ENCODE data around the gene GALNT3. TPM values are rescaled to one million over a fixed set of nuclear protein-coding genes. Genes with fewer than 3 reads are reported as not detected.

The GALNT3 gene
- 0.04 to 0.05 TPM in 2 of 5 replicates, not detected in the others for total RNA-seq (2022; extraction: Qiagen RNA extraction)

DNA sequence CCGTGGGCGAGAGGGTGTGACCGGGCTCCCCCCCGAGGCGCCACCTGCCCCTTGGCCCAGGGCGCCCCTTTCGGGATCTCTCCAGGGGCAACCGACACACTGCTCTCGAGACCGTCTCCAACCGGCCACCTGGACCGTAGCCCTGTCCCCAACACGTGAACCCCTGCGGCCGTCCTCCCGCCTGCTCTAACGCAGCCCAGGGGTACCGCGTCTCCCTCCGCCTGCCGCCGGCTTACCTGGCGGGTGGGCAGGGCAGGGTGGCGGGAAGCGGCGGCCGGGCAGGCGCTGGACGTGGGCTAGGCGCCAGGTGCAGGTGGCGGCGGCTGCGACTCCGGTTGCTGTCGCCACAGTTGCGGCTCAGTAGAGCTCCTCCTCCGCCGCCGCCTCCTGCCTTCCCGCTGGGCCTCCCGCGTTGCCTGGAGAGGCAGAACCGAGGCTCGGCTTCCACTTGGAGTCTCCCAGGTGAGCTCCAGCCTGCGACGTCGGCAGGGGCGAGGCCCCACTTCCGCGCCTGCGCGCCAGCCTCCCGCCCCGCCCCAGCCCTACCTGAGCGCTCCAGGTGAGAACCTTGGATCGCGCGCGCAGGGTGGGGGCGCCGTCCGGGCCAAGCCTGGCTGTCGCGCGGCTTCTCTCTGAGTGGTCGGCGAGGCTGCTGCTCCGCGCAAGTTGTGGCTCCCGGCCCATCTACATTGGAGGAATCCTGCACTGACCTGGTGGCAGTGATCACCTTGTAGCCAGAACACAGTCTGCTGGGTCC is at the start of gene GALNT3:
Gene GALNT3 (minus strand): TSS at position 469 of the 757 bp plus-strand sequence. CDS start 23,547 bp downstream, outside the sequence.

Other genes starting within 250 kb of the GALNT3 start
- 3.9 to 5.1 TPM (median 4.7 TPM) in 5 replicates for gene TTC21B, start 159.5 kb upstream of the GALNT3 start, total RNA-seq (2022; extraction: Qiagen RNA extraction)

Measured in A549 treated with CORT108297 at 1 μM for 4 hours (cell line).